CD14-positive monocyte (primary cell): ENCODE results near the gene ALDH16A1. TPM values are rescaled to one million over a fixed set of nuclear protein-coding genes. Genes with fewer than 3 reads are reported as not detected.
A peak's percentile ranks its signal among the peaks of the same experiment; 100 is the strongest.

Source experiments
- DNase-seq, 3 donors: peaks; one replicate each; pipeline ENCODE4 v3.0.0-alpha.2; 2011 to 2022
- H2AFZ ChIP-seq: 2 replicates; pipeline ENCODE4 v1.6.0; 2012; ENCODE audit warnings: mild to moderate bottlenecking, low read depth, low read length, inconsistent platforms; ENCODE audit not compliant: insufficient read depth, poor library complexity, severe bottlenecking
- H3K27ac ChIP-seq, 2 donors: 1 replicate in 1 of 2; 2 replicates in 1 of 2; pipeline ENCODE4 v1.5.1; 2012 to 2013; ENCODE audit warnings: low read length in 2 of 2, control low read depth in 1 of 2, inconsistent platforms in 1 of 2, low read depth in 1 of 2, mild to moderate bottlenecking in 1 of 2
- H3K27me3 ChIP-seq, 2 donors: one replicate each; pipeline versions ENCODE4 v1.6.0 to v1.6.1; 2011 to 2013; ENCODE audit warnings: low read length in 2 of 2; ENCODE audit not compliant: control insufficient read depth in 2 of 2, insufficient read depth in 2 of 2
- H3K36me3 ChIP-seq, 2 donors: replicated peaks in 1 of 2; 1 replicate in 1 of 2; 2 replicates in 1 of 2; pipeline versions ENCODE4 v1.5.1 to v1.6.1; 2012 to 2013; ENCODE audit warnings: low read length in 2 of 2, control low read depth in 1 of 2, inconsistent platforms in 1 of 2, mild to moderate bottlenecking in 1 of 2; ENCODE audit not compliant: insufficient read depth in 2 of 2, control insufficient read depth in 1 of 2
- H3K4me1 ChIP-seq, 2 donors: 1 replicate in 1 of 2; 2 replicates in 1 of 2; pipeline versions ENCODE4 v1.5.1 to v1.6.1; 2012 to 2013; ENCODE audit warnings: low read length in 2 of 2, control low read depth in 1 of 2, inconsistent platforms in 1 of 2, mild to moderate bottlenecking in 1 of 2, moderate library complexity in 1 of 2; ENCODE audit not compliant: insufficient read depth in 2 of 2, control insufficient read depth in 1 of 2
- H3K4me2 ChIP-seq: replicated peaks from 2 replicates; pipeline ENCODE3; 2012; ENCODE audit warnings: low read length, moderate library complexity, mild to moderate bottlenecking; ENCODE audit not compliant: poor library complexity, severe bottlenecking; ENCODE audit errors: extremely low read depth
- H3K4me3 ChIP-seq, 3 experiments: fragments of 200-600 bp in 1 of 3; sonication (generic) in 1 of 3; replicated peaks in 1 of 3; 1 replicate in 2 of 3; 2 replicates in 1 of 3; pipeline ENCODE4 v1.5.1; 2011 to 2013; ENCODE audit warnings: low read length in 3 of 3, mild to moderate bottlenecking in 3 of 3, control low read depth in 2 of 3, low read depth in 2 of 3, inconsistent platforms in 1 of 3, moderate library complexity in 1 of 3
- H3K79me2 ChIP-seq: 2 replicates; pipeline ENCODE4 v1.6.0; 2012; ENCODE audit warnings: mild to moderate bottlenecking, control low read depth, inconsistent platforms, low read length, moderate library complexity; ENCODE audit not compliant: insufficient read depth
- H3K9ac ChIP-seq: 2 replicates; pipeline ENCODE4 v1.6.0; 2017; ENCODE audit warnings: low read length, mild to moderate bottlenecking; ENCODE audit not compliant: insufficient read depth, poor library complexity, severe bottlenecking
- H3K9me3 ChIP-seq, 2 donors: replicated peaks in 1 of 2; 1 replicate in 1 of 2; 2 replicates in 1 of 2; pipeline versions ENCODE4 v1.5.1 to v1.6.1; 2012 to 2013; ENCODE audit warnings: low read length in 2 of 2, control low read depth in 1 of 2; ENCODE audit not compliant: control insufficient read depth in 1 of 2, insufficient read depth in 1 of 2
- H4K20me1 ChIP-seq: 2 replicates; pipeline ENCODE4 v1.6.0; 2012; ENCODE audit warnings: mild to moderate bottlenecking, low read length, control low read depth, moderate library complexity; ENCODE audit not compliant: insufficient read depth
- H3K27ac Mint-ChIP-seq, 7 donors: one replicate each; pipeline ENCODE4 v1.8.0; 2020; ENCODE audit warnings: mild to moderate bottlenecking in 7 of 7, mixed read lengths in 7 of 7, moderate library complexity in 6 of 7, inconsistent platforms in 2 of 7
- H3K27me3 Mint-ChIP-seq, 3 donors: one replicate each; pipeline ENCODE4 v1.8.0; 2021 to 2022; ENCODE audit warnings: low read depth in 3 of 3, mild to moderate bottlenecking in 3 of 3, mixed read lengths in 3 of 3, moderate library complexity in 3 of 3, inconsistent platforms in 1 of 3
- H3K36me3 Mint-ChIP-seq, 2 donors: one replicate each; pipeline ENCODE4 v1.8.0; 2020; ENCODE audit warnings: mixed read lengths in 2 of 2, inconsistent platforms in 1 of 2, mild to moderate bottlenecking in 1 of 2
- H3K4me1 Mint-ChIP-seq: one replicate; pipeline ENCODE4 v1.8.0; 2020; ENCODE audit warnings: mild to moderate bottlenecking, mixed read lengths
- H3K4me3 Mint-ChIP-seq, 2 donors: one replicate each; pipeline ENCODE4 v1.8.0; 2020; ENCODE audit warnings: mild to moderate bottlenecking in 2 of 2, mixed read lengths in 2 of 2, moderate library complexity in 1 of 2
- H3K9me3 Mint-ChIP-seq, 7 donors: one replicate each; pipeline ENCODE4 v1.8.0; 2020 to 2022; ENCODE audit warnings: mixed read lengths in 7 of 7, mild to moderate bottlenecking in 6 of 7, moderate library complexity in 6 of 7, inconsistent platforms in 2 of 7
- CTCF ChIP-seq: fragments of 200-600 bp; IDR thresholded peaks from one replicate; pipeline ENCODE4 v1.8.0; 2022; ENCODE audit warnings: antibody characterized with exemption, mild to moderate bottlenecking
- WGBS: methylation state at CpG from one replicate; pipeline ENCODE4 v1.1.5; 2013; ENCODE audit warnings: missing lambda C conversion rate; ENCODE audit not compliant: insufficient coverage; 5-methylcytosine and 5-hydroxymethylcytosine counted together
- intact Hi-C, 2 donors: fragments of 100-400 bp; cut with micrococcal nuclease; formaldehyde crosslinking; loops; one replicate each; pipeline versions ENCODE4 v1.15.0 to v1.15.1; 2023
- polyA plus RNA-seq, 3 donors: library from polyadenylated mRNA; depleted of rRNA in 1 of 3; unstranded in 2 of 3; stranded (reverse) in 1 of 3; fragments of 300-500 nt in 2 of 3; fragments of >200 nt in 1 of 3; fragmentation: Illumina TruSeq in 2 of 3; gene quantifications; 1 replicate in 2 of 3; 2 replicates in 1 of 3; pipeline ENCODE4 v1.2.3, GENCODE V29; 2012 to 2021

ALDH16A1 gene
- polyA plus RNA-seq, 3 donors = 30.8 to 39.5 (median 31.2) TPM

GRCh38 chr19:49423071-49423984, 29.7 kb upstream of the ALDH16A1 start, which contains the start of gene PTH2:
Gene PTH2, minus strand, starts transcription at chr19:49423441. Its CDS starts 102 bp downstream, at chr19:49423339.
- Histone ChIP-seq H3K9me3 (peaks cover 0 to 43% of the 10 kb centered on the region in 2 donors), H3K9ac (no peak within 1 kb of the TSS), H3K36me3 (no peaks in the 10 kb centered on the region), H3K4me2 (peak within 1 kb of the TSS; percentile 63), H3K4me1 (peaks cover 13 to 26% of the 10 kb centered on the region in 2 donors), H3K79me2 (no peaks in the 10 kb centered on the region), H3K27me3 (peaks cover 75 to 91% of the 10 kb centered on the region in 2 donors), H3K27ac (no peak within 1 kb of the TSS), H4K20me1 (no peaks in the 10 kb centered on the region), H2AFZ (peak within 1 kb of the TSS; percentile 63), H3K4me3 (peak within 1 kb of the TSS in 2 of 3 experiments; percentile 5 to 63)
- intact Hi-C loops = loop anchor here in 1 of 2 donors (10.0 kb wide), 1 partner anchor 49 kb away; no protein-coding TSS in a partner anchor
- Mint-ChIP-seq H3K27me3 (peaks cover 91 to 99% (median 93%) of the 10 kb centered on the region in 3 donors), H3K27ac (no peak within 1 kb of the TSS), H3K9me3 (peaks cover 0 to 37% (median 19%) of the 10 kb centered on the region in 7 donors), H3K4me3 (peak within 1 kb of the TSS; percentile 73 to 92), H3K4me1 (peaks cover 38% of the 10 kb centered on the region), H3K36me3 (peaks cover 0 to 29% of the 10 kb centered on the region in 2 donors)
- no peak for TF ChIP-seq CTCF
- WGBS = 10% methylated on average over 27 of the region's 42 CpGs
- DNase-seq = no peak

GRCh38 chr19:49423985-49424303, 29.1 kb upstream of the ALDH16A1 start:
- H3K4me3 Mint-ChIP-seq = peak overlapping the region in 1 of 2 donors; percentile 85
- H3K4me2 ChIP-seq = no peak overlapping the region
- H3K27me3 Mint-ChIP-seq = peaks cover 93 to 100% (median 95%) of the 10 kb centered on the region in 3 donors
- no peaks in the 10 kb centered on the region for H3K79me2 ChIP-seq
- no peak overlapping the region for H3K9ac ChIP-seq
- intact Hi-C loops = loop anchor here in 1 of 2 donors (10.0 kb wide), 1 partner anchor 49 kb away; no protein-coding TSS in a partner anchor
- H3K4me1 ChIP-seq = peaks cover 13 to 27% of the 10 kb centered on the region in 2 donors
- no peaks in the 10 kb centered on the region for H3K36me3 ChIP-seq
- H3K27ac ChIP-seq = no peak overlapping the region
- H3K36me3 Mint-ChIP-seq = peaks cover 0 to 29% of the 10 kb centered on the region in 2 donors
- H4K20me1 ChIP-seq = no peaks in the 10 kb centered on the region
- H3K27ac Mint-ChIP-seq = no peak overlapping the region
- no peak for TF ChIP-seq CTCF
- peaks cover 42% of the 10 kb centered on the region for H3K4me1 Mint-ChIP-seq
- peaks cover 0 to 38% (median 19%) of the 10 kb centered on the region in 7 donors for H3K9me3 Mint-ChIP-seq
- no peak overlapping the region for H3K4me3 ChIP-seq
- H3K9me3 ChIP-seq = peaks cover 0 to 48% of the 10 kb centered on the region in 2 donors
- H2AFZ ChIP-seq = no peak overlapping the region
- DNase-seq = no peak
- WGBS = 8% methylated on average over 3 of the region's 3 CpGs
- H3K27me3 ChIP-seq = peaks cover 77 to 97% of the 10 kb centered on the region in 2 donors
